WTC11 (cell line): ENCODE results near the gene FGD6.

ENCODE experiments used
- FOXK1 ChIP-seq: sonication (generic); formaldehyde crosslinking; IDR thresholded peaks from 2 replicates; pipeline ENCODE4 v1.8.0; 2022; ENCODE audit warnings: mild to moderate bottlenecking, moderate library complexity, missing genetic modification reagents
- SP1 ChIP-seq: sonication (generic); formaldehyde crosslinking; conservative IDR thresholded peaks from 2 replicates; pipeline ENCODE4 v1.8.1; 2022; ENCODE audit warnings: missing genetic modification reagents
- TF ChIP-seq, protein P1 (sequence below): fragments of 200-600 bp; IDR thresholded peaks from 2 replicates; pipeline ENCODE4 v1.8.0; 2022; ENCODE audit warnings: antibody characterized with exemption
- TF ChIP-seq, protein P2 (sequence below): sonication (generic); formaldehyde crosslinking; IDR thresholded peaks from 2 replicates; pipeline ENCODE4 v1.8.1; 2023; ENCODE audit warnings: mild to moderate bottlenecking, missing genetic modification reagents, moderate library complexity
- TF ChIP-seq, protein P3 (sequence below): sonication (generic); formaldehyde crosslinking; IDR thresholded peaks from 2 replicates; pipeline ENCODE4 v1.8.1; 2023; ENCODE audit warnings: mild to moderate bottlenecking, missing genetic modification reagents, moderate library complexity

DNA sequence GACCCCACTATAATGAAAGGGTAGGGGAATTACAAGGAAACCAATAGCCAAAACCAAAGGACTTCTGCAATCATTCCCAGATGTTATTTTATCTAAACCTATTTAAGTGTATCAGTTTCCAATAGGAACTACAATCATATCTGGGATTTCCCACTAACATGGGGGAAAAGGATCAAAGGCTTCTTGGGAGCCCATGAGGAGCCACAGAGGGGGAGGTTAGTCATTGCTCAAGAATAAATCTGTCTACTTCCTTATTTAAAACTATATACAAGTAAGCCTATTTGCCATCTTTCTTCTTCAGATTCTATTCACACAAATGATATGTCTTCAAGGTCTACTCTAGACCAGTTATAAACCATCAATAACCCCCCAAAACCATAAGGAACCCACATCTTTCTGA lies 33.1 kb downstream of the FGD6 start:
- TF ChIP-seq, protein P1, sequence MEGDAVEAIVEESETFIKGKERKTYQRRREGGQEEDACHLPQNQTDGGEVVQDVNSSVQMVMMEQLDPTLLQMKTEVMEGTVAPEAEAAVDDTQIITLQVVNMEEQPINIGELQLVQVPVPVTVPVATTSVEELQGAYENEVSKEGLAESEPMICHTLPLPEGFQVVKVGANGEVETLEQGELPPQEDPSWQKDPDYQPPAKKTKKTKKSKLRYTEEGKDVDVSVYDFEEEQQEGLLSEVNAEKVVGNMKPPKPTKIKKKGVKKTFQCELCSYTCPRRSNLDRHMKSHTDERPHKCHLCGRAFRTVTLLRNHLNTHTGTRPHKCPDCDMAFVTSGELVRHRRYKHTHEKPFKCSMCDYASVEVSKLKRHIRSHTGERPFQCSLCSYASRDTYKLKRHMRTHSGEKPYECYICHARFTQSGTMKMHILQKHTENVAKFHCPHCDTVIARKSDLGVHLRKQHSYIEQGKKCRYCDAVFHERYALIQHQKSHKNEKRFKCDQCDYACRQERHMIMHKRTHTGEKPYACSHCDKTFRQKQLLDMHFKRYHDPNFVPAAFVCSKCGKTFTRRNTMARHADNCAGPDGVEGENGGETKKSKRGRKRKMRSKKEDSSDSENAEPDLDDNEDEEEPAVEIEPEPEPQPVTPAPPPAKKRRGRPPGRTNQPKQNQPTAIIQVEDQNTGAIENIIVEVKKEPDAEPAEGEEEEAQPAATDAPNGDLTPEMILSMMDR = no peak
- TF ChIP-seq, protein P2, sequence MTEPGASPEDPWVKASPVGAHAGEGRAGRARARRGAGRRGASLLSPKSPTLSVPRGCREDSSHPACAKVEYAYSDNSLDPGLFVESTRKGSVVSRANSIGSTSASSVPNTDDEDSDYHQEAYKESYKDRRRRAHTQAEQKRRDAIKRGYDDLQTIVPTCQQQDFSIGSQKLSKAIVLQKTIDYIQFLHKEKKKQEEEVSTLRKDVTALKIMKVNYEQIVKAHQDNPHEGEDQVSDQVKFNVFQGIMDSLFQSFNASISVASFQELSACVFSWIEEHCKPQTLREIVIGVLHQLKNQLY = no peak
- TF ChIP-seq FOXK1 (CRISPR knock-in tag) (no peak), SP1 (no peak)
- TF ChIP-seq, protein P3, sequence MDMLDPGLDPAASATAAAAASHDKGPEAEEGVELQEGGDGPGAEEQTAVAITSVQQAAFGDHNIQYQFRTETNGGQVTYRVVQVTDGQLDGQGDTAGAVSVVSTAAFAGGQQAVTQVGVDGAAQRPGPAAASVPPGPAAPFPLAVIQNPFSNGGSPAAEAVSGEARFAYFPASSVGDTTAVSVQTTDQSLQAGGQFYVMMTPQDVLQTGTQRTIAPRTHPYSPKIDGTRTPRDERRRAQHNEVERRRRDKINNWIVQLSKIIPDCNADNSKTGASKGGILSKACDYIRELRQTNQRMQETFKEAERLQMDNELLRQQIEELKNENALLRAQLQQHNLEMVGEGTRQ (CRISPR knock-in tag) = no peak
